ENCODE data around the gene R3HDM1.
A peak's percentile ranks its signal among the peaks of the same experiment; 100 is the strongest.
"Not testable (repeated sequence)": the region's sequence is repeated elsewhere in the genome, so short reads cannot be mapped to it uniquely, and the experiment has no call there.

R3HDM1 gene

DNA sequence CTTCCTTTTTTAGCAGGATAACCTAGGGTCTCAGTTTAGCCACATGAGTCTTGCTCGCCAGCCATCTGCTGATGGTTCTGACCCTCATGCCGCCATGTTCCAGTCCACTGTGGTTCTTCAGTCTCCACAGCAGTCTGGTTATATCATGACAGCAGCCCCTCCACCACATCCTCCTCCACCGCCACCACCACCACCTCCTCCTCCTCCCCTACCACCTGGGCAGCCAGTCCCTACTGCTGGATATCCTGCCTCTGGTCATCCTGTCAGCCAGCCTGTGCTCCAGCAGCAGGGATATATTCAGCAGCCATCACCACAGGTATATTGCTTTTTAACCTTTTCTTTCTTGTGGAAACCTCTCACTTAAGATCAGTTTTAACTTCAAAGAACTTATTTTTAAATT, 120.4 kb downstream of the R3HDM1 start:
- no peak overlapping the region for H3K4me3 ChIP-seq (ENCODE audit: low read depth, low read length)
- no peak for DNase-seq (ENCODE audit: low read depth)
- TF ChIP-seq CTCF (conservative IDR thresholded peaks at IDR 0.05; ENCODE audit: low read depth, low read length), result no peak

DNA sequence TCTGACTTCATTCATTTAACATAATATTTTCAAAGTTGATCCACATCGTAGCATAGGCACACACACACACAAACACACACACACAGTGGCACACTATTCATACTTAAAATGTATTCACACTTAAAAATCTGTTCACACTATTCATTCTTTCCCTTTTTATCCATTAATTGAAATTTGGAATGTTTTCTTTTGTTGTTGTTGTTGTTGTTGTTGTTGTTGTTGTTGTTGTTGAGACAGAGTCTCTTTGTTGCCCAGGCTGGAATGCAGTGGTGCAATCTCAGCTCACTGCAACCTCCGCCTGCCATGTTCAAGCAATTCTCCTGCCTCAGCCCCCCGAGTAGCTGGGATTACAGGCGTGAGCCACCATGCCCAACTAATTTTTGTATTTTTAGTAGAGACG, 123.0 kb downstream of the R3HDM1 start:
- not testable (repeated sequence) for DNase-seq (ENCODE audit: low read depth); H3K4me3 ChIP-seq (ENCODE audit: low read depth, low read length)

GRCh38 chr2:135657806-135658582, 126.7 kb downstream of the R3HDM1 start:
- DNase-seq (ENCODE audit: low read depth), result no peak
- no peak overlapping the region for H3K4me3 ChIP-seq (ENCODE audit: low read depth, low read length)
- no peak for TF ChIP-seq CTCF (conservative IDR thresholded peaks at IDR 0.05; ENCODE audit: low read depth, low read length)

DNA sequence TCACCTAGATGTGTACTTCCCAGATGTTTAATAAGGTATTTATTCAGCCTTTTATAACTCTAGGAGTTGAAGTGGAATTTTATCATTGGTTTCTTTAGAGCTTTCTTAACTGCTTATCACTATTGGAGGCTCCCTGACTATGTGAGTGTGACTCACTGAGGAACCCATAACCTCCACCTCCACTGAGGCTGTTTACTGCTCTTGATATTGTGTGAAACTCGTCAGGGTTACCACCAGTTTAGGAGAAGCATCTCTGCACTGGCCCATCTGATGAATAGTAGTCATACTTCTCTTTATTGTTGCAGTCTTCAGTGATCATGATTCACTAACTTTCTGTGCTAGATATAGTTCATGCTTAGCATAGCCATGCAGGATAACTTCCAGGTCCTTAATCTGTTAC, 130.8 kb downstream of the R3HDM1 start:
- no peak for TF ChIP-seq CTCF (conservative IDR thresholded peaks at IDR 0.05; ENCODE audit: low read depth, low read length)
- peak; percentile 88 for DNase-seq (ENCODE audit: low read depth)
- no peak overlapping the region for H3K4me3 ChIP-seq (ENCODE audit: low read depth, low read length)

- H3K4me3 ChIP-seq (ENCODE audit: low read depth, low read length), result no peak overlapping the region
- DNase-seq (ENCODE audit: low read depth), result no peak
- TF ChIP-seq CTCF (conservative IDR thresholded peaks at IDR 0.05; ENCODE audit: low read depth, low read length), result no peak
These were observed 131.9 kb downstream of the R3HDM1 start for GRCh38 chr2:135663148-135663700.

DNA sequence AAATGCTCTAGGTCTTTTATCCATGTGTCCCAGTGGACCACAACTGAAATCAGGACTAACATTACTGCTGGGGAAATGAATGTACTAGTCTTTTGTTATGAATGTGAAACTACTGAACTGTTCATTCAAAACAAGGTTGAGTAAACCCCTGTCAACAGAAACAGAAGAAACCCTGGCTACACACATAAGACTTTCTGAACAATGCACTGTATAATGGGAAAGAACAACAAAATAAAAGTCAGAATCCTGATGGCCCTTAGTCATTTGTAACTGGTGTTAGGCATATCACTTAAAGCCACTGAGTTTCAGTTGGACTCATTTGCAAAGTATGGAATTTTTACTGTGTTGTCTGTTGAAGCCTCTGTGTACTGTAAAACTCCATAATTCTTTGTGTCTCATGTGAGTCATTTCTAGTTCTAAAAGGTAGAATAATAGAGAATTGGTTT, 133.4 kb downstream of the R3HDM1 start:
- H3K4me3 ChIP-seq (ENCODE audit: low read depth, low read length), result no peak overlapping the region
- TF ChIP-seq CTCF (conservative IDR thresholded peaks at IDR 0.05; ENCODE audit: low read depth, low read length), result no peak
- peak; percentile 53 for DNase-seq (ENCODE audit: low read depth)

GRCh38 chr2:135667045-135667444, 135.8 kb downstream of the R3HDM1 start:
- TF ChIP-seq CTCF (conservative IDR thresholded peaks at IDR 0.05; ENCODE audit: low read depth, low read length), result no peak
- H3K4me3 ChIP-seq (ENCODE audit: low read depth, low read length), result no peak overlapping the region

More at GRCh38 chr2:135667045-135667444, 135.8 kb downstream of the R3HDM1 start:
- peak; percentile 72 for DNase-seq (ENCODE audit: low read depth)

All from choroid plexus epithelial cell (primary cell).